HepG2 (cell line): ENCODE data around the gene TMEM87B. TPM values are rescaled to one million over a fixed set of nuclear protein-coding genes. Genes with fewer than 3 reads are reported as not detected.
A peak's percentile ranks its signal among the peaks of the same experiment; 100 is the strongest.

Experiments used
- BRD4 ChIP-seq: sonication (generic); formaldehyde crosslinking; IDR thresholded peaks from 2 replicates; pipeline ENCODE4 v1.4.0; 2020; ENCODE audit warnings: missing genetic modification reagents
- FOSL2 ChIP-seq: sonication (generic); formaldehyde crosslinking; IDR thresholded peaks from 2 replicates; pipeline ENCODE4 v1.4.0; 2020; ENCODE audit warnings: missing genetic modification reagents
- HMGXB3 ChIP-seq: sonication (generic); formaldehyde crosslinking; IDR thresholded peaks from 2 replicates; pipeline ENCODE4 v1.4.0; 2020; ENCODE audit warnings: missing genetic modification reagents, borderline replicate concordance
- NR2F1 ChIP-seq, 2 experiments: fragments of 450-650 bp in 1 of 2; formaldehyde crosslinking in 1 of 2; IDR thresholded peaks; 2 replicates each; pipeline versions ENCODE4 v1.5.0 to v1.6.1; 2016 to 2020; ENCODE audit warnings: mild to moderate bottlenecking in 1 of 2, missing compliant biosample characterization in 1 of 2, missing genetic modification reagents in 1 of 2, moderate library complexity in 1 of 2
- SP140L ChIP-seq: sonication (generic); formaldehyde crosslinking; IDR thresholded peaks from 2 replicates; pipeline ENCODE4 v1.4.0; 2020; ENCODE audit warnings: missing genetic modification reagents, borderline replicate concordance
- ZC3H4 ChIP-seq: sonication (generic); formaldehyde crosslinking; IDR thresholded peaks from 2 replicates; pipeline ENCODE4 v1.4.0; 2020; ENCODE audit warnings: missing genetic modification reagents, borderline replicate concordance
- ZNF235 ChIP-seq: sonication (generic); formaldehyde crosslinking; IDR thresholded peaks from 2 replicates; pipeline ENCODE4 v1.8.1; 2023; ENCODE audit warnings: mild to moderate bottlenecking, missing genetic modification reagents, borderline replicate concordance
- ZNF468 ChIP-seq: sonication (generic); formaldehyde crosslinking; IDR thresholded peaks from 2 replicates; pipeline ENCODE4 v1.8.0; 2022; ENCODE audit warnings: mild to moderate bottlenecking, moderate library complexity, missing genetic modification reagents
- ZSCAN12 ChIP-seq: sonication (generic); formaldehyde crosslinking; IDR thresholded peaks from 2 replicates; pipeline ENCODE4 v1.9.0; 2021; ENCODE audit warnings: mild to moderate bottlenecking, missing genetic modification reagents
- ZSCAN9 ChIP-seq: IDR thresholded peaks from 2 replicates; pipeline ENCODE4 v1.6.1; 2016; ENCODE audit warnings: borderline replicate concordance
- ZZZ3 ChIP-seq: sonication (generic); formaldehyde crosslinking; IDR thresholded peaks from 2 replicates; pipeline ENCODE4 v1.4.0; 2020; ENCODE audit warnings: missing genetic modification reagents, mild to moderate bottlenecking, borderline replicate concordance
- polyA plus RNA-seq, 8 experiments: library from polyadenylated mRNA; depleted of rRNA in 3 of 8; stranded (reverse) in 7 of 8; unstranded in 1 of 8; fragments of >200 nt; fragmentation: Illumina TruSeq in 4 of 8; extraction: Trizol in 4 of 8; gene quantifications; 2 replicates each; pipeline versions ENCODE4 v1.2.1 to v1.2.3, GENCODE V29; 2011 to 2016; ENCODE audit warnings: low read depth in 4 of 8, missing spikeins in 1 of 8, mixed read lengths in 1 of 8; ENCODE audit not compliant: insufficient read depth in 1 of 8
- total RNA-seq, 5 experiments: library from RNA; depleted of rRNA; stranded (reverse); fragments of >200 nt; fragmentation: Illumina TruSeq; extraction: Trizol; gene quantifications; 2 replicates each; pipeline ENCODE4 v1.2.3, GENCODE V29; 2016; ENCODE audit warnings: low read depth in 1 of 5
- TF ChIP-seq, protein P1 (sequence below): sonication (generic); formaldehyde crosslinking; IDR thresholded peaks from 2 replicates; pipeline ENCODE4 v1.5.1; 2020; ENCODE audit warnings: mild to moderate bottlenecking, missing genetic modification reagents, moderate library complexity
- TF ChIP-seq, protein P2 (sequence below): sonication (generic); formaldehyde crosslinking; IDR thresholded peaks from 2 replicates; pipeline ENCODE4 v1.4.0; 2020; ENCODE audit warnings: missing genetic modification reagents, borderline replicate concordance
- TF ChIP-seq, protein P3 (sequence below), 2 experiments: sonication (generic) in 1 of 2; formaldehyde crosslinking in 1 of 2; IDR thresholded peaks; 2 replicates each; pipeline versions ENCODE4 v1.4.0 to v1.6.1; 2016 to 2020; ENCODE audit warnings: borderline replicate concordance in 1 of 2, low read depth in 1 of 2, mild to moderate bottlenecking in 1 of 2, missing genetic modification reagents in 1 of 2

TMEM87B gene
- total and polyA plus RNA-seq, 2 of the 13 experiments (the other 11 are each of a cell fraction or from before 2014, with no cell fraction given) = 15.1 to 16.2 TPM

DNA sequence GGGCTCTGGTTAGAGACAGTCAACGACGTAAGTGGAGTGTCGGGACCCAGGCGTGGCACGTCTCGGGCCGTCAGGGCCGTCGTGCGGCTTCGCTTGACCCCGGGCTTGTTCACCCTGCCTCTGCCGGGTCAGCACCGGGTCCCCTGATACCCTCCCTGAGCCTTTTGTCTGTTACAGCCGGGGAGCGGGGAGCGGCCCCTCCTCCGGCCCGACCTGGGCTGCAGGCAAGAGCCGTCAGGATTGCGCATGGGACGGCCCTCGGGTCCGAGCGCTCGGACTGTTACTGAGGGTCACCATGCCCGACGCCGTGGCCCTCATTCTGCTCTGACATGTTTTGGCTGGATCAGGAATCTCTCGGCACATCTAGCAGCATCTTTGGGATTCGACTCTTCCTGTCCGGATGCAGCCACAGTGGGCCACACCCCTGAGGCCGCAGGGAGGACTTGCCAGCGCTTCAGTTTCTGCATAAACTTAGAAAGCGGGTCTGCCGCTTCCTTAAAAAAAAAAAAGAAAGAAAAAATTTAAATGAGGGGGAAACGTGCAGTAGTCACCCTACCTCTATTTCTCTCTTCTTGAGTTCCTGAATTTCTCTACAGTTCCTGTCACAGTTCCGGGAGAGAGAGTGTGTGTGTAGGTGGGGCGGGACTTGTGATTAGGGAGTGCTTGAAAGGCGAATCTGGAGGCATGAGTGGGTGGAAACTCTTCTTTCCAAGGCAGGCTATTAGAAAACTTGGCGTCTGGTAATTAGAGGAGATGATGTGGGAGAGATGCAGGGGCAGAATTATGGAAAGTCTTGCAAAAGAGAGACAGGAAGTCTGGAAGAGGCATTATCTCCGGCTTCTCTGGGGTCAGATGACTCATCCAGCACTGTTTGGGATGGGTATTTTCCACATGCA lies 909 bp downstream of the TMEM87B start (continued):
- TF ChIP-seq HMGXB3 (CRISPR knock-in tag) (no peak), ZC3H4 (no peak), SP140L (CRISPR knock-in tag) (peak; percentile 35; the same call in 1 of the 2 replicates), ZSCAN12 (CRISPR knock-in tag) (peak; percentile 4; the same call in 1 of the 2 replicates), FOSL2 (CRISPR knock-in tag) (peak; percentile 94), ZZZ3 (CRISPR knock-in tag) (no peak), ZNF468 (CRISPR knock-in tag) (0 out of 2 replicates have a peak, but pooled peaks have one; percentile 37), ZSCAN9 (CRISPR knock-in tag) (no peak), ZNF235 (CRISPR knock-in tag) (no peak), BRD4 (CRISPR knock-in tag) (no peak), NR2F1 (CRISPR knock-in tag; IDR thresholded peaks at IDR 0.05) (0 out of 4 replicates have a peak, but pooled peaks of 1 of the 2 experiments have one; percentile 12)
- TF ChIP-seq, protein P1, sequence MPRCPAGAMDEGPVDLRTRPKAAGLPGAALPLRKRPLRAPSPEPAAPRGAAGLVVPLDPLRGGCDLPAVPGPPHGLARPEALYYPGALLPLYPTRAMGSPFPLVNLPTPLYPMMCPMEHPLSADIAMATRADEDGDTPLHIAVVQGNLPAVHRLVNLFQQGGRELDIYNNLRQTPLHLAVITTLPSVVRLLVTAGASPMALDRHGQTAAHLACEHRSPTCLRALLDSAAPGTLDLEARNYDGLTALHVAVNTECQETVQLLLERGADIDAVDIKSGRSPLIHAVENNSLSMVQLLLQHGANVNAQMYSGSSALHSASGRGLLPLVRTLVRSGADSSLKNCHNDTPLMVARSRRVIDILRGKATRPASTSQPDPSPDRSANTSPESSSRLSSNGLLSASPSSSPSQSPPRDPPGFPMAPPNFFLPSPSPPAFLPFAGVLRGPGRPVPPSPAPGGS (CRISPR knock-in tag) = peak; percentile 15; the same call in 1 of the 2 replicates
- TF ChIP-seq, protein P2, sequence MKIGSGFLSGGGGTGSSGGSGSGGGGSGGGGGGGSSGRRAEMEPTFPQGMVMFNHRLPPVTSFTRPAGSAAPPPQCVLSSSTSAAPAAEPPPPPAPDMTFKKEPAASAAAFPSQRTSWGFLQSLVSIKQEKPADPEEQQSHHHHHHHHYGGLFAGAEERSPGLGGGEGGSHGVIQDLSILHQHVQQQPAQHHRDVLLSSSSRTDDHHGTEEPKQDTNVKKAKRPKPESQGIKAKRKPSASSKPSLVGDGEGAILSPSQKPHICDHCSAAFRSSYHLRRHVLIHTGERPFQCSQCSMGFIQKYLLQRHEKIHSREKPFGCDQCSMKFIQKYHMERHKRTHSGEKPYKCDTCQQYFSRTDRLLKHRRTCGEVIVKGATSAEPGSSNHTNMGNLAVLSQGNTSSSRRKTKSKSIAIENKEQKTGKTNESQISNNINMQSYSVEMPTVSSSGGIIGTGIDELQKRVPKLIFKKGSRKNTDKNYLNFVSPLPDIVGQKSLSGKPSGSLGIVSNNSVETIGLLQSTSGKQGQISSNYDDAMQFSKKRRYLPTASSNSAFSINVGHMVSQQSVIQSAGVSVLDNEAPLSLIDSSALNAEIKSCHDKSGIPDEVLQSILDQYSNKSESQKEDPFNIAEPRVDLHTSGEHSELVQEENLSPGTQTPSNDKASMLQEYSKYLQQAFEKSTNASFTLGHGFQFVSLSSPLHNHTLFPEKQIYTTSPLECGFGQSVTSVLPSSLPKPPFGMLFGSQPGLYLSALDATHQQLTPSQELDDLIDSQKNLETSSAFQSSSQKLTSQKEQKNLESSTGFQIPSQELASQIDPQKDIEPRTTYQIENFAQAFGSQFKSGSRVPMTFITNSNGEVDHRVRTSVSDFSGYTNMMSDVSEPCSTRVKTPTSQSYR (CRISPR knock-in tag) = no peak
- TF ChIP-seq, protein P3, sequence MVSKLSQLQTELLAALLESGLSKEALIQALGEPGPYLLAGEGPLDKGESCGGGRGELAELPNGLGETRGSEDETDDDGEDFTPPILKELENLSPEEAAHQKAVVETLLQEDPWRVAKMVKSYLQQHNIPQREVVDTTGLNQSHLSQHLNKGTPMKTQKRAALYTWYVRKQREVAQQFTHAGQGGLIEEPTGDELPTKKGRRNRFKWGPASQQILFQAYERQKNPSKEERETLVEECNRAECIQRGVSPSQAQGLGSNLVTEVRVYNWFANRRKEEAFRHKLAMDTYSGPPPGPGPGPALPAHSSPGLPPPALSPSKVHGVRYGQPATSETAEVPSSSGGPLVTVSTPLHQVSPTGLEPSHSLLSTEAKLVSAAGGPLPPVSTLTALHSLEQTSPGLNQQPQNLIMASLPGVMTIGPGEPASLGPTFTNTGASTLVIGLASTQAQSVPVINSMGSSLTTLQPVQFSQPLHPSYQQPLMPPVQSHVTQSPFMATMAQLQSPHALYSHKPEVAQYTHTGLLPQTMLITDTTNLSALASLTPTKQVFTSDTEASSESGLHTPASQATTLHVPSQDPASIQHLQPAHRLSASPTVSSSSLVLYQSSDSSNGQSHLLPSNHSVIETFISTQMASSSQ (IDR thresholded peaks at IDR 0.05; ENCODE audit: low read depth) = 0 out of 2 replicates have a peak, but pooled peaks have one; percentile 15
- TF ChIP-seq, protein P3 (CRISPR knock-in tag; IDR thresholded peaks at IDR 0.05; ENCODE audit: borderline replicate concordance) = no peak
